Esophagus muscularis mucosa (tissue), 4 donors: Measurements from ENCODE around the gene PTPRU. TPM values are rescaled to one million over a fixed set of nuclear protein-coding genes. Genes with fewer than 3 reads are reported as not detected.

ENCODE experiments used
- DNase-seq: peaks from one replicate; pipeline ENCODE4 v3.0.0-alpha.2; 2017; ENCODE audit errors: extremely low spot score
- H3K27ac ChIP-seq, 4 donors: fragments of 200-600 bp; sonication (generic); replicated peaks in 1 of 4; 1 replicate in 3 of 4; 2 replicates in 1 of 4; pipeline ENCODE4 v1.5.1; 2016 to 2019; ENCODE audit warnings: mild to moderate bottlenecking in 1 of 4
- H3K27me3 ChIP-seq, 4 donors: fragments of 200-600 bp; sonication (generic); one replicate each; pipeline versions ENCODE4 v1.5.1 to v1.6.0; 2016 to 2019
- H3K36me3 ChIP-seq, 4 donors: fragments of 200-600 bp; sonication (generic); one replicate each; pipeline ENCODE4 v1.5.1; 2016 to 2019
- H3K4me1 ChIP-seq, 4 donors: fragments of 200-600 bp; sonication (generic); one replicate each; pipeline ENCODE4 v1.5.1; 2016 to 2019
- H3K4me3 ChIP-seq, 4 donors: fragments of 200-600 bp; sonication (generic); 1 replicate in 2 of 4; 2 replicates in 2 of 4; pipeline ENCODE4 v1.5.1; 2016 to 2019; ENCODE audit warnings: mild to moderate bottlenecking in 4 of 4, moderate library complexity in 1 of 4
- H3K9me3 ChIP-seq, 4 donors: fragments of 200-600 bp; sonication (generic); 1 replicate in 3 of 4; 2 replicates in 1 of 4; pipeline ENCODE4 v1.5.1; 2016 to 2019
- EP300 ChIP-seq: sonication (generic); formaldehyde crosslinking; IDR thresholded peaks from one replicate; pipeline ENCODE4 v1.6.1; 2017; ENCODE audit warnings: antibody characterized with exemption
- POLR2A ChIP-seq: fragments of 450-650 bp; IDR thresholded peaks from one replicate; pipeline ENCODE4 v1.6.1; 2017; ENCODE audit warnings: antibody characterized with exemption, moderate library complexity, mild to moderate bottlenecking, low read depth
- POLR2AphosphoS5 ChIP-seq, 2 donors: sonication (generic); formaldehyde crosslinking; IDR thresholded peaks; one replicate each; pipeline ENCODE4 v1.6.1; 2017; ENCODE audit warnings: antibody characterized with exemption in 2 of 2
- WGBS: methylation state at CpG from one replicate; pipeline ENCODE4 v1.1.5; 2018; 5-methylcytosine and 5-hydroxymethylcytosine counted together
- intact Hi-C: fragments of 100-400 bp; cut with DNase I; formaldehyde crosslinking; loops from one replicate; pipeline ENCODE4 v1.15.1; 2023
- total RNA-seq, 4 donors: library from RNA; depleted of rRNA; stranded (reverse); fragments of >200 nt; gene quantifications; one replicate each; pipeline versions ENCODE4 v1.1.0 to v1.2.1, GENCODE V29; 2016
- TF ChIP-seq, protein P1 (sequence below), 3 experiments: fragments of 200-600 bp in 2 of 3; fragments of 450-650 bp in 1 of 3; sonication (generic) in 2 of 3; IDR thresholded peaks; one replicate each; pipeline ENCODE4 v1.5.1; 2017 to 2019; ENCODE audit warnings: antibody characterized with exemption in 3 of 3, mild to moderate bottlenecking in 2 of 3, moderate library complexity in 1 of 3

Gene PTPRU
- total RNA-seq, 4 donors from 2014 or later, result 19.5 to 32.7 (median 27.5) TPM

DNA sequence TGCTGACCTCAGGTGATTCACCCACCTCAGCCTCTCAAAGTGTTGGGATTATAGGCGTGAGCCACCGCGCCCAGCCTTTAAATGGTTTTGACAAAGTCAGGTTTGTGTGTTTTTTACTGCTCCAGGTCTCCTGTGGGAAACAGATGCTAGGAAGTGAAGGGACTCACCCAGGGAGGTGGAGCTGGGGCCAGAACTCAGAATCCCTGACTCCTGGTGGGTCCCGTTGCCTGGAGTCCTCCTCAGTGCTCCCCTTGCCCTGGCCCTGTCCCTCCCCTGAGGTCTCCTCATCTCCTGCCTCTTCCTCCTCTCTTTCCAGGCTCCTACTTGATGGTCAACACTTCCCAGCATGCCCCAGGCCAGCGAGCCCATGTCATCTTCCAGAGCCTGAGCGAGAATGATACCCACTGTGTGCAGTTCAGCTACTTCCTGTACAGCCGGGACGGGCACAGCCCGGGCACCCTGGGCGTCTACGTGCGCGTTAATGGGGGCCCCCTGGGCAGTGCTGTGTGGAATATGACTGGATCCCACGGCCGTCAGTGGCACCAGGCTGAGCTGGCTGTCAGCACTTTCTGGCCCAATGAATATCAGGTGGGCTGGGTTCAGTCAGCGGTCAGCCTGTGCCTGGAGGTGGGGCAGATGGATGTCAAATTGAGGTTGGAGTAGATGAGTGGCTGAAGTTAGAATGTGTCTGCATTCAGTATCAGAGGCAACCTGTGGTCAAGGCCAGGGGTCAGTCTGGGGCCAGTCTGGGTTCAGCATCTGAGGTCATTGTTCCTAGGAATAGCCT lies 22.1 kb downstream of the PTPRU start:
- intact Hi-C loops, result no loop called here
- Histone ChIP-seq H3K27ac (no peak overlapping the region), H3K36me3 (no peaks in the 10 kb centered on the region), H3K9me3 (no peaks in the 10 kb centered on the region), H3K4me3 (no peak overlapping the region), H3K4me1 (peaks cover 12 to 32% (median 20%) of the 10 kb centered on the region in 4 donors), H3K27me3 (peaks cover 0 to 33% (median 0%) of the 10 kb centered on the region in 4 donors)
- WGBS, result 94% methylated on average over 15 of the region's 16 CpGs
- no peak for TF ChIP-seq POLR2AphosphoS5 (IDR thresholded peaks at IDR 0.05)
- no peak for TF ChIP-seq POLR2A
- TF ChIP-seq EP300, result no peak
- TF ChIP-seq, protein P1, sequence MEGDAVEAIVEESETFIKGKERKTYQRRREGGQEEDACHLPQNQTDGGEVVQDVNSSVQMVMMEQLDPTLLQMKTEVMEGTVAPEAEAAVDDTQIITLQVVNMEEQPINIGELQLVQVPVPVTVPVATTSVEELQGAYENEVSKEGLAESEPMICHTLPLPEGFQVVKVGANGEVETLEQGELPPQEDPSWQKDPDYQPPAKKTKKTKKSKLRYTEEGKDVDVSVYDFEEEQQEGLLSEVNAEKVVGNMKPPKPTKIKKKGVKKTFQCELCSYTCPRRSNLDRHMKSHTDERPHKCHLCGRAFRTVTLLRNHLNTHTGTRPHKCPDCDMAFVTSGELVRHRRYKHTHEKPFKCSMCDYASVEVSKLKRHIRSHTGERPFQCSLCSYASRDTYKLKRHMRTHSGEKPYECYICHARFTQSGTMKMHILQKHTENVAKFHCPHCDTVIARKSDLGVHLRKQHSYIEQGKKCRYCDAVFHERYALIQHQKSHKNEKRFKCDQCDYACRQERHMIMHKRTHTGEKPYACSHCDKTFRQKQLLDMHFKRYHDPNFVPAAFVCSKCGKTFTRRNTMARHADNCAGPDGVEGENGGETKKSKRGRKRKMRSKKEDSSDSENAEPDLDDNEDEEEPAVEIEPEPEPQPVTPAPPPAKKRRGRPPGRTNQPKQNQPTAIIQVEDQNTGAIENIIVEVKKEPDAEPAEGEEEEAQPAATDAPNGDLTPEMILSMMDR (IDR thresholded peaks at IDR 0.05), result no peak
- no peak for DNase-seq

DNA sequence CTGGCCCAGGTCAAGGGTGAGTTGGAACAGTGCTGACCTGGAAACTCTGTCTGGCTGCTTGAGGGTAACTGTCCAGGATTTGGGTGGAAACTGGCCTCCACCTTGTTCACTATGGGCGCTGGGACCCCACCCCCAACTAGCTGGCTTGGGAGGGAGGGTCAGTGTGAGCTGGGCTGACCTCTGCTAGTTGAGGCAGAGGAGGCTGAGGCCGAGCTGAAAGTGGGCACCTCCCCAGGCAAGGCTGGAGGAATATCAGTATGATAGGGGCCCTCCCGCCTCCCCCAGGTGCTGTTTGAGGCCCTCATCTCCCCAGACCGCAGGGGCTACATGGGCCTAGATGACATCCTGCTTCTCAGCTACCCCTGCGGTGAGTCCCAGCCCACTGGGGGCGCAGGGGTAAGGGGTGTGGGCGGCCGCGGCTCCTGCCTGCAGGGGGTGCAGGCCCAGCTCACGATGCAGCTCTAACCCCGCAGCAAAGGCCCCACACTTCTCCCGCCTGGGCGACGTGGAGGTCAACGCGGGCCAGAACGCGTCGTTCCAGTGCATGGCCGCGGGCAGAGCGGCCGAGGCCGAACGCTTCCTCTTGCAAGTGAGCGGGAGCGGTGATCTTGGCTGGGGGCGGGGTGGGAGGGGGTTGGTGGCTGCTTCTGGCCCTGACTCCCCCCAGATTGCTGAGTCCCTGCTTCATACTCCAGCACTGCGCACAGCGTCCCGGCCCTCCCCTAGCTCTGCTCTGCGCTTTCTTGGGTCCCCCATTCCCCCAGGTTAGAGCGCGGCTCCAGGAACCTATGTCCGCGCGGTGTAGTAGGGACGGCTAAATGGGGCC lies 22.9 kb downstream of the PTPRU start:
- H3K9me3 ChIP-seq, result no peaks in the 10 kb centered on the region
- H3K27ac ChIP-seq, result peak overlapping the region in 3 of 4 donors; percentile 29 to 44 (median 38)
- 29% methylated on average over 8 of the region's 38 CpGs for WGBS
- H3K4me1 ChIP-seq, result peaks cover 12 to 32% (median 20%) of the 10 kb centered on the region in 4 donors
- H3K4me3 ChIP-seq, result peak overlapping the region; percentile 55 to 64 (median 58)
- intact Hi-C loops, result no loop called here
- H3K36me3 ChIP-seq, result no peaks in the 10 kb centered on the region
- DNase-seq, result no peak
- peaks cover 0 to 33% (median 0%) of the 10 kb centered on the region in 4 donors for H3K27me3 ChIP-seq
- no peak for TF ChIP-seq POLR2AphosphoS5 (IDR thresholded peaks at IDR 0.05)
- TF ChIP-seq POLR2A, result no peak
- no peak for TF ChIP-seq EP300
- TF ChIP-seq, protein P1 (IDR thresholded peaks at IDR 0.05), result no peak

- H3K4me3 ChIP-seq, result peak overlapping the region; percentile 55 to 64 (median 58)
- intact Hi-C loops, result no loop called here
- DNase-seq, result no peak
- H3K4me1 ChIP-seq, result peaks cover 12 to 32% (median 20%) of the 10 kb centered on the region in 4 donors
- H3K36me3 ChIP-seq, result no peaks in the 10 kb centered on the region
- peaks cover 0 to 32% (median 0%) of the 10 kb centered on the region in 4 donors for H3K27me3 ChIP-seq
- H3K27ac ChIP-seq, result peak overlapping the region in 3 of 4 donors; percentile 29 to 44 (median 38)
- no peaks in the 10 kb centered on the region for H3K9me3 ChIP-seq
- WGBS, result 10% methylated on average over 24 of the region's 56 CpGs
- TF ChIP-seq POLR2AphosphoS5 (IDR thresholded peaks at IDR 0.05), result peak in 1 of 2 donors; percentile 37
- TF ChIP-seq, protein P1 (IDR thresholded peaks at IDR 0.05), result no peak
These were observed 23.6 kb downstream of the PTPRU start for GRCh38 chr1:29259802-29260441.

- Histone ChIP-seq H3K27ac (no peak overlapping the region), H3K9me3 (no peaks in the 10 kb centered on the region), H3K4me3 (peak overlapping the region; percentile 55 to 64 (median 58)), H3K27me3 (peaks cover 0 to 28% (median 0%) of the 10 kb centered on the region in 4 donors), H3K36me3 (no peaks in the 10 kb centered on the region), H3K4me1 (peaks cover 12 to 32% (median 20%) of the 10 kb centered on the region in 4 donors)
- TF ChIP-seq EP300 (no peak), POLR2AphosphoS5 (IDR thresholded peaks at IDR 0.05) (no peak), POLR2A (no peak)
- TF ChIP-seq, protein P1 (IDR thresholded peaks at IDR 0.05), result no peak
- DNase-seq, result no peak
- intact Hi-C loops, result no loop called here
- WGBS, result 52% methylated on average over 18 of the region's 29 CpGs
These were observed 24.2 kb downstream of the PTPRU start for GRCh38 chr1:29260531-29260930.
